ENCODE measurements around the gene FBXO36. TPM values are rescaled to one million over a fixed set of nuclear protein-coding genes. Genes with fewer than 3 reads are reported as not detected.

The FBXO36 gene
- total and polyA plus RNA-seq, 10 of the 15 experiments (the other 5 are each of a cell fraction or from before 2014, with no cell fraction given), result 0.79 to 2.7 (median 1.3) TPM

DNA sequence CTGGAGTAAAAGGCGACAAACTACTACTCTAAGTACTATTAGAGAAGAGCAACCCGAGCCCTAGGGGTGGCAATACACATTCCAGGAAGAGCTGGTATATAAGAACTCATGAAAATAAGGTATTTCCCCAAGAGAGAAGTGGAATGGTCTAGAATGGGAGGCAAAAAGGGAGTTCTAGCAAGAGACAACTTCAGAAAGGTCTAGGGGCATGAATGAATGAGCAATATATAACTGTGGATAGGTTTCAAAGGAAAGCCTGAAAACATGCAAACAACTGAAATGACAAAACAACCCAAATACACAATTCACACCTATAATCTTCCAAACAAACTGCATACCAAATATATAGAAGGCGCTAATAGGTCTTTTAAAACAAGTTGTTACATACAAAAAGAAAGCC lies 22.7 kb upstream of the FBXO36 start:
- Histone ChIP-seq H3K9me3 (replicated peaks; ENCODE audit: control insufficient read depth, insufficient read depth, low read length) (no peaks in the 10 kb centered on the region), H3K36me3 (ENCODE audit: control insufficient read depth in 2 of 2, insufficient read depth in 2 of 2, low read length in 1 of 2) (peaks cover 5 to 23% of the 10 kb centered on the region in 2 experiments), H2AFZ (ENCODE audit: control insufficient read depth, low read depth, low read length) (no peak overlapping the region), H3K9ac (ENCODE audit: control insufficient read depth, insufficient read depth, low read length) (no peak overlapping the region), H4K20me1 (ENCODE audit: control insufficient read depth, insufficient read depth) (no peaks in the 10 kb centered on the region; the same call in none of the 2 replicates), H3K79me2 (ENCODE audit: control insufficient read depth, insufficient read depth, low read length) (peaks cover 84% of the 10 kb centered on the region), H3K27me3 (replicated peaks in 1 of 2; ENCODE audit: control insufficient read depth in 2 of 2, insufficient read depth in 2 of 2, low read length in 1 of 2) (no peaks in the 10 kb centered on the region), H3K4me1 (ENCODE audit: control insufficient read depth, insufficient read depth, low read length) (peaks cover 5% of the 10 kb centered on the region), H3K4me3 (no peak overlapping the region), H3K4me2 (ENCODE audit: control insufficient read depth, insufficient read depth) (no peak overlapping the region), H3K27ac (ENCODE audit: control insufficient read depth, insufficient read depth) (no peak overlapping the region)
- SMC1A ChIA-PET (ENCODE audit: uncharacterized antibody, unreplicated experiment), result interaction anchor here (0.8 to 1.5 kb wide), 5 partner anchors 12 to 116 kb away, joined by 3 to 4 read pairs (median 3); no protein-coding TSS in a partner anchor
- FAIRE-seq (no peak), DNase-seq (ENCODE audit: low read depth, low spot score) (no peak), ATAC-seq (no peak; the same call in 1 of the 3 replicates)
- intact Hi-C loops (cut with micrococcal nuclease; ENCODE audit: unreplicated experiment) (no loop called here), in situ Hi-C loops (cut with MboI) (no loop called here)
- 35% methylated on average over 3 of the region's 3 CpGs for WGBS (ENCODE audit: insufficient coverage, insufficient replicate concordance, low lambda C conversion rate, missing lambda C conversion rate)
- RAD21 ChIA-PET (ENCODE audit: unreplicated experiment), result interaction anchor here (1.3 to 1.4 kb wide), 2 partner anchors 12 to 26 kb away, joined by 3 to 4 read pairs; no protein-coding TSS in a partner anchor
- CTCF ChIA-PET, result interaction anchor here (1.1 to 6.2 kb wide), 5 partner anchors 10 to 118 kb away, joined by 3 to 32 read pairs (median 5); no protein-coding TSS in a partner anchor
- POLR2A ChIA-PET, result interaction anchor here (0.7 to 1.7 kb wide), 3 partner anchors 12 to 78 kb away, joined by 3 to 5 read pairs (median 4); no protein-coding TSS in a partner anchor
- BruUV-seq (replicated peaks), result no TSS peak
- TF ChIP-seq RELB (IDR thresholded peaks at IDR 0.05; ENCODE audit: low read depth), result no peak
- TF ChIP-seq MYC (IDR thresholded peaks at IDR 0.05; ENCODE audit: insufficient read depth, insufficient read length, insufficient replicate concordance, low read length, severe bottlenecking), result no peak
- no peak for TF ChIP-seq SPI1 (IDR thresholded peaks at IDR 0.05; ENCODE audit: borderline replicate concordance, insufficient read depth, low read depth, low read length)
- TF ChIP-seq IRF3 (IDR thresholded peaks at IDR 0.05), result no peak
- no peak for TF ChIP-seq SREBF1 (IDR thresholded peaks at IDR 0.05; ENCODE audit: low read length)
- no peak for TF ChIP-seq STAT3 (IDR thresholded peaks at IDR 0.05; ENCODE audit: low read depth, low read length)
- no peak for TF ChIP-seq ZNF207 (IDR thresholded peaks at IDR 0.05; ENCODE audit: borderline replicate concordance)
- TF ChIP-seq PKNOX1 (IDR thresholded peaks at IDR 0.05), result no peak
- no peak for TF ChIP-seq IRF4 (IDR thresholded peaks at IDR 0.05; ENCODE audit: low read depth, low read length)
- TF ChIP-seq TCF7 (IDR thresholded peaks at IDR 0.05; ENCODE audit: borderline replicate concordance), result no peak
- TF ChIP-seq STAT1 (conservative IDR thresholded peaks at IDR 0.05), result no peak
- TF ChIP-seq, protein P1, sequence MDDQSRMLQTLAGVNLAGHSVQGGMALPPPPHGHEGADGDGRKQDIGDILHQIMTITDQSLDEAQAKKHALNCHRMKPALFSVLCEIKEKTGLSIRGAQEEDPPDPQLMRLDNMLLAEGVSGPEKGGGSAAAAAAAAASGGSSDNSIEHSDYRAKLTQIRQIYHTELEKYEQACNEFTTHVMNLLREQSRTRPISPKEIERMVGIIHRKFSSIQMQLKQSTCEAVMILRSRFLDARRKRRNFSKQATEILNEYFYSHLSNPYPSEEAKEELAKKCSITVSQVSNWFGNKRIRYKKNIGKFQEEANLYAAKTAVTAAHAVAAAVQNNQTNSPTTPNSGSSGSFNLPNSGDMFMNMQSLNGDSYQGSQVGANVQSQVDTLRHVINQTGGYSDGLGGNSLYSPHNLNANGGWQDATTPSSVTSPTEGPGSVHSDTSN (IDR thresholded peaks at IDR 0.05; ENCODE audit: insufficient replicate concordance, low read depth, low read length), result no peak
- no peak for TF ChIP-seq CEBPB (IDR thresholded peaks at IDR 0.05; ENCODE audit: borderline replicate concordance in 1 of 2, low read depth in 2 of 2, low read length in 2 of 2)
- TF ChIP-seq, protein P2, sequence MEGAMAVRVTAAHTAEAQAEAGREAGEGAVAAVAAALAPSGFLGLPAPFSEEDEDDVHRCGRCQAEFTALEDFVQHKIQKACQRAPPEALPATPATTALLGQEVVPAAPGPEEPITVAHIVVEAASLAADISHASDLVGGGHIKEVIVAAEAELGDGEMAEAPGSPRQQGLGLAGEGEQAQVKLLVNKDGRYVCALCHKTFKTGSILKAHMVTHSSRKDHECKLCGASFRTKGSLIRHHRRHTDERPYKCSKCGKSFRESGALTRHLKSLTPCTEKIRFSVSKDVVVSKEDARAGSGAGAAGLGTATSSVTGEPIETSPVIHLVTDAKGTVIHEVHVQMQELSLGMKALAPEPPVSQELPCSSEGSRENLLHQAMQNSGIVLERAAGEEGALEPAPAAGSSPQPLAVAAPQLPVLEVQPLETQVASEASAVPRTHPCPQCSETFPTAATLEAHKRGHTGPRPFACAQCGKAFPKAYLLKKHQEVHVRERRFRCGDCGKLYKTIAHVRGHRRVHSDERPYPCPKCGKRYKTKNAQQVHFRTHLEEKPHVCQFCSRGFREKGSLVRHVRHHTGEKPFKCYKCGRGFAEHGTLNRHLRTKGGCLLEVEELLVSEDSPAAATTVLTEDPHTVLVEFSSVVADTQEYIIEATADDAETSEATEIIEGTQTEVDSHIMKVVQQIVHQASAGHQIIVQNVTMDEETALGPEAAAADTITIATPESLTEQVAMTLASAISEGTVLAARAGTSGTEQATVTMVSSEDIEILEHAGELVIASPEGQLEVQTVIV (IDR thresholded peaks at IDR 0.05; ENCODE audit: borderline replicate concordance, partially characterized antibody), result no peak
- no peak for TF ChIP-seq PAX5 (IDR thresholded peaks at IDR 0.05; ENCODE audit: borderline replicate concordance, low read depth, low read length)
- TF ChIP-seq POLR2AphosphoS5 (IDR thresholded peaks at IDR 0.05; ENCODE audit: low read length), result no peak
- TF ChIP-seq NRF1 (conservative IDR thresholded peaks at IDR 0.05; ENCODE audit: low read depth, low read length), result no peak

Measured in GM12878 (cell line).